Activated CD4-positive, alpha-beta T cell treated with anti-CD3 and anti-CD28 coated beads for 24 hours (primary cell): Measurements from ENCODE around the gene PEX14.

Source experiments
- DNase-seq, 2 donors: peaks; one replicate each; pipeline ENCODE4 v3.0.0-alpha.2; 2020; ENCODE audit warnings: low read depth in 2 of 2

Gene PEX14

GRCh38 chr1:10648689-10649516 lies 174.2 kb downstream of the PEX14 start:
- DNase-seq, result no peak

DNA sequence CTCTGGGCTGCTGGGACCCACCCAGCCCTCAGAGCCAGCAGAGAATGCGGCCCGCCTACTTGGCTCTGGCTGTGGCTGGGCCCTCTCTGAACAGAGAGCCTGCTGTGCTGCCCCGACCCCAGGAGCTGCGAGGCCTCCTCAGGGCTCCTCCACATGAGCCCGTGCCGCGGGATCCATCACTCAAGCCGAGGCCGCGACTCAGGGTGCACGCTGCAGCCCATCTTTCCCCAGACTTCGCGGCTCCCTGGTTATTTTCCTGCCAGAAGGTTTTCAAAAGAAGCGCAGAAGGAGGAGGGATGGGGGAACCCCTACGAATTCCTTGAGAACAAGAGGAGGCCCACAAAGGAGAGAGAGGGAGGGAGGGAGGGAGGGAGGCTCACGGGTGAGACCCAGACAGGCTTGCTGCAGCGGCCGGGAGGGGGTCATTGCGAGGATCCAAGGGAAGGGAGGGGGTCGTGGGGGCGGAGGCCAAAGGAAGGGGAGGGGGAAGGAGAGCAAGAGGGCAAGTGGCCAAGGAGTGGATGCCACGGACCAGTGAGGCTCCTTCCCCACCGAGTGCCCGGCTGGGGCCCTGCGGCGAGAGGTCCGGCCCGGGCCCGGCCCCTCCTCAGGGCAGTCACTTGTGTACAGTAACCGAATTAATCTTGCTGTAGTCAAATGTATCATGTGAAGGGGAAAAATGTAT lies 174.9 kb downstream of the PEX14 start:
- DNase-seq, result no peak

DNA sequence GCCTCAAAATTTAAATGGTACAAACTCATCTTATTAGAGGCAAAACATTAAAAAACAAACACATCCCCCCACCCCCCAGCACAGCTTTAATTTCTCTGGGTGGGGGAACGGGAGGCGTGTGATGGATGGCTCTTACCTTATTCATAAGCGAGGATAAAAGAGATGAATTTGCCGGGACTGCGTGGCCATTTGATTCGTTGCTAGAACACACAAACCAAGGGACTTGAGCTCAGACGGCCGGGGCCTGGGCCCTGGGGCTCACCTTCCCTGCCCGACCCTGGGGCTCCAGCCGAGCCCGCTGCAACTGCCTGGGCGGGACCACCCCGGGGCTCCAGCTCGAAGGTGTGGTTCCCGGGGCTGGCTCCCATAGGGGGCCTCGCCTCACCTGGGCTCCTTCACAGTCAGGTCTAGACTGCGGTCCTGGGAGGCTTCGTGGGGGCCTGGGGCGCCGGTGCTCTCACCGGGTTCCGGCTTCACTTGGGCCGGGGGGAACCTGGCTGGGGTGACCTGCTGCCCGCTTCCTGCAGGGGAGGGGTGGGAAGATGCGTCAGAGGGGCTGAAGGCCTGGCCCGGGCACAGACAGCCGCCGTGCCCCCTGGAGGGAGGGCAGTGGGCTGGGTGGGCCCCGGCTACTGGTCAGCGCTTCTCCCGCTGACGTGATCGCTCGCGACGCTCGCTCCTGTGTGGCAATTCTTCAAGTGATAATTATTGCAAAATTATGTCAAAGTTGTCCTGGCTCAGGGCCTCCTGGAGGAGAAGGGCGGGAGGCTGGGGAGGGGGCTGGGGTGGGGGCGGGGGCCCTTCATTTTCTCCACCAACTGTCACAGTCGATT lies 176.0 kb downstream of the PEX14 start:
- DNase-seq, result no peak

DNA sequence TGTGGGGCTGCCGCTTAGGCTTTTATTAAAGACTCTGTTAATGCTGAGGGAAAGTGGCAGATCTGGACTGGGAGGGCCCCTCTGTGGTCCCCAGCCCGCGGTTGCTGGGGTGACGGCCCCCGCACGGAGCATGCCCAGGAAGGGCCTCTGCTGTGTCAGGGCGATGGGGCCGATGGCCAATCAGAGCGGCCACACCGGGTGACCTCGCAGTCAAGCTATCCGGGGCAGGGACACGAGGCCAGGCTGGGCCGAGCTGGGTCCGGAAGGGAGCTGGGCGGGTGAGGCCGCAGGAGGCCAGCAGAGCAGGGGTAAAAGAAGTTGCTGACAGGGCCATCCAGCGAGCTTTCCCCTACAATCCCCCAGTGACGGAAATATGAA lies 176.6 kb downstream of the PEX14 start:
- no peak for DNase-seq

DNA sequence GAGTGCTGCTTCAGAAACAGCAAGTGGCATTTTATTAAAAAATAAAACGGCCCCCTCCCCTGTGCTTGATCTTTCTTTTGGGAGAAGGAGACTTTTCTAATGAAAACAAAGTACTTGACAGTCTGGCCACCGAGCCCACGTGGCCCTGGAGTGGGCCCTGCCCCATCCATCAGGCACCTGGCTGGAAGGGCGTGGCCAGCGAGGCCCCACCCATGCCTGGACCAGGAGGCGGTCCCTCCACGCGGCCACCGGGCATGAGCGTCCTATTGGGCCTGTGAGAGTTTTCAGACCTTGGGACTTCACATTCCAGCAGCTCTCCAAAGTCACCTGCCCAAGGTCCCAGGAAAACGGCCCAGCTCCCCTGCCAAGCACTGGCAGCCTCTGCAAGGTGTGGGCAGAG lies 177.0 kb downstream of the PEX14 start:
- DNase-seq, result no peak

- DNase-seq, result no peak
Measured at GRCh38 chr1:10652626-10653025, 177.9 kb downstream of the PEX14 start.

GRCh38 chr1:10653370-10654125 lies 178.8 kb downstream of the PEX14 start:
- no peak for DNase-seq

- no peak for DNase-seq
Measured at GRCh38 chr1:10655002-10655401, 180.3 kb downstream of the PEX14 start.

GRCh38 chr1:10656431-10656830 lies 181.7 kb downstream of the PEX14 start:
- no peak for DNase-seq

- no peak for DNase-seq
Measured at GRCh38 chr1:10657088-10657847, 182.5 kb downstream of the PEX14 start.

GRCh38 chr1:10658396-10659066 lies 183.8 kb downstream of the PEX14 start:
- no peak for DNase-seq

DNA sequence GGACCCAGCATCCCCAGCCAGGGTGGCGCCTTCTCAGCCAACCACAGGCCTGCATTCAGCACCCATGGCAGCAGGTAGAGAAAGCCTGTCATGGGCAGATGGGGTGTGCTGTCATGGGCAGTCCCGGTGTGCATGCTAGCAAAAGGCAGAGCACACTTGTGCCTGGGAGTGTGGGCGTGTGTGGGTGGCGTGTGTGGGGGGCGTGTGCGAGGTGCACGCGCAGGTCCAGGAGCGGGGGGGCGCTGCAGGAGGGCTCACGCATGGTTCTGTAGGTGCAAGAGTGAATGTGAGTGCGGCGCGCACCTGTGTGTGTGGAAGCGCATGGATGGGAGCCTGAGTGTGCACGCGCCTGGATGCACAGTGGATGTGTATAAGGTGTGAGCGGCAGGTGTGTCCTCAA lies 184.5 kb downstream of the PEX14 start:
- no peak for DNase-seq

GRCh38 chr1:10659646-10660540 lies 185.1 kb downstream of the PEX14 start:
- no peak for DNase-seq

DNA sequence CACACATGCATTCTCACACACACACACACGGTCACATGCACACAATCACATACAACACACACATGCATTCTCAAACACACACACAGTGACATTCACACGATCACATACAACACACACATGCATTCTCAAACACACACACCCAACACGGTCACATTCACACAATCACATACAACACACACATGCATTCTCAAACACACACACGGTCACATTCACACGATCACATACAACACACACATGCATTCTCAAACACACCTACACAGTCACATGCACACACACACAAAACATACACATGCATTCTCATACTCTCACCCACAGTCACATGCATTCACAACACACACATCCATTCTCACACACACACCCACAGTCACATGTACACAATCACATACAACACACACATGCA lies 186.7 kb downstream of the PEX14 start:
- DNase-seq, result no peak

- no peak for DNase-seq
Measured at GRCh38 chr1:10662090-10662688, 187.4 kb downstream of the PEX14 start.

DNA sequence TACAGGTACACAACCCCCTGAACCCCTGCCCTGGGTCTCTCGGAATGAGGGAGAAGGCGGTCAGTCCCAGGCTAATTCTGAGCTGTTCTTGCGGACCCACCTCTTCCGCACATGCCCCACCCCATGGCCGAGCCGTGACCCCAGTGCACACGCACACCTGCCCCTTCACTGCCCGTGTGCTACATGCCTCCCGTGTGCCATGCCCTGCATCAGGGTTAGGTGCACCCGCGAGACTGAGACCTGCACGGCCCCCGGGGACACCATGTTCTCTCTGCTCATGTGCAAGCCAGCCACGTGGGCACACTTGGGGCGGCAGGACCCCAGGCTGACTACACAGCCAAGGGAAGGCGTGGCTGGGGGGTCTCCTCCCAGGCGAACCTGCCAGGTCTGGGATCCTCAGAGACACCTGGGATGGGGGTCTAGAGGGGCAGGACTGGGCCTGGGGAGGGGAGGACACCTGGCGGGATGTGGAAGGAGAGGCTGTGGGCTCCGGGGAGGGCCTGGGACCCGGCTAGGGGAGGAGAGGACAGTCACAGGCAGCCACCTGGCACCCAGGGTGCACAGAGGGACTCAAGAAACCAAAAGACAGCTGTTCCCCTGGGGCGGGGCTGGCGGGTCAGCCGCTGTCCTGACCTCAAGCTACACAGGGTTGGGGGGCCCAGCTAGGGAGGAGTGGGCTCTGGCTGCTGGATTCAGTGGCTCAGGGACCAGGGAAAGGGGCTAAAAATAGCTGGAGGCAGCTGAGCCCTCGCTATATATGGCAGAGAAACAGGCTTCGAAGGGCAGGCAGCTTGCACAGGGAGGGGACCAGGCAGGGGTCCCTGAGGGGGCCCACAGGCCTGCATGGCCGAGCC lies 188.3 kb downstream of the PEX14 start:
- DNase-seq, result no peak

DNA sequence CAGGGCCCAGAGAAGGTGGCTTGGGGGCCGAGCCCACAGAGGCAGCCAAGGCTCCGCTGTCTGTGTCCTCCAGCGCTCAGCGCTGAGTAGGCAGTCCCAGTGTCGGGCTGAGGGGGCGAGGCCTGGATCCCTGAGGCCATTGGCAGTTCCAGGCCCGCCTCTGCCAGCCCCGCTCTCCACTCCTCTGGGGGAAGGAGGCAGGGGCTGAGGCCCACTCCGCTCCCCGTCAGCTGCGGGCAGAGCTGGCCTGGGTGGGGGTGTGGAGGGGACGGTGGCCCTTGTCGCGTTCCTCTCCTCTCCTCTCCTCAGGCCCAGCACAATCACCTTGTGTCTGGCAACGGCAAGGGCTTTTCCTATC lies 188.9 kb downstream of the PEX14 start:
- no peak for DNase-seq

GRCh38 chr1:10664251-10664650 lies 189.5 kb downstream of the PEX14 start:
- no peak for DNase-seq
